ENCODE data around the gene ALLC.

ALLC gene

GRCh38 chr2:3625186-3625585 is 32.8 kb upstream of the ALLC start:
- TF ChIP-seq SIN3A (IDR thresholded peaks at IDR 0.05; ENCODE audit: borderline replicate concordance, insufficient read depth, low read length) (no peak), REST (IDR thresholded peaks at IDR 0.05; ENCODE audit: insufficient read depth in 1 of 2, low read depth in 2 of 2, low read length in 2 of 2) (no peak), FOXP2 (optimal IDR thresholded peaks at IDR 0.05; ENCODE audit: borderline replicate concordance, extremely low read depth, extremely low read length, insufficient read depth) (no peak), POLR2AphosphoS5 (IDR thresholded peaks at IDR 0.05; ENCODE audit: low read depth, low read length) (no peak), TAF1 (IDR thresholded peaks at IDR 0.05; ENCODE audit: borderline replicate concordance, insufficient read depth, low read length) (no peak)

GRCh38 chr2:3626118-3626811 is 31.7 kb upstream of the ALLC start:
- no peak for TF ChIP-seq SIN3A (IDR thresholded peaks at IDR 0.05; ENCODE audit: borderline replicate concordance, insufficient read depth, low read length)
- no peak for TF ChIP-seq REST (IDR thresholded peaks at IDR 0.05; ENCODE audit: insufficient read depth in 1 of 2, low read depth in 2 of 2, low read length in 2 of 2)
- no peak for TF ChIP-seq TAF1 (IDR thresholded peaks at IDR 0.05; ENCODE audit: borderline replicate concordance, insufficient read depth, low read length)
- no peak for TF ChIP-seq FOXP2 (optimal IDR thresholded peaks at IDR 0.05; ENCODE audit: borderline replicate concordance, extremely low read depth, extremely low read length, insufficient read depth)
- TF ChIP-seq POLR2AphosphoS5 (IDR thresholded peaks at IDR 0.05; ENCODE audit: low read depth, low read length) = no peak

GRCh38 chr2:3626812-3627499 is 31.0 kb upstream of the ALLC start:
- TF ChIP-seq POLR2AphosphoS5 (IDR thresholded peaks at IDR 0.05; ENCODE audit: low read depth, low read length) (no peak), TAF1 (IDR thresholded peaks at IDR 0.05; ENCODE audit: borderline replicate concordance, insufficient read depth, low read length) (no peak), SIN3A (IDR thresholded peaks at IDR 0.05; ENCODE audit: borderline replicate concordance, insufficient read depth, low read length) (no peak), REST (IDR thresholded peaks at IDR 0.05; ENCODE audit: insufficient read depth in 1 of 2, low read depth in 2 of 2, low read length in 2 of 2) (no peak), FOXP2 (optimal IDR thresholded peaks at IDR 0.05; ENCODE audit: borderline replicate concordance, extremely low read depth, extremely low read length, insufficient read depth) (no peak)

DNA sequence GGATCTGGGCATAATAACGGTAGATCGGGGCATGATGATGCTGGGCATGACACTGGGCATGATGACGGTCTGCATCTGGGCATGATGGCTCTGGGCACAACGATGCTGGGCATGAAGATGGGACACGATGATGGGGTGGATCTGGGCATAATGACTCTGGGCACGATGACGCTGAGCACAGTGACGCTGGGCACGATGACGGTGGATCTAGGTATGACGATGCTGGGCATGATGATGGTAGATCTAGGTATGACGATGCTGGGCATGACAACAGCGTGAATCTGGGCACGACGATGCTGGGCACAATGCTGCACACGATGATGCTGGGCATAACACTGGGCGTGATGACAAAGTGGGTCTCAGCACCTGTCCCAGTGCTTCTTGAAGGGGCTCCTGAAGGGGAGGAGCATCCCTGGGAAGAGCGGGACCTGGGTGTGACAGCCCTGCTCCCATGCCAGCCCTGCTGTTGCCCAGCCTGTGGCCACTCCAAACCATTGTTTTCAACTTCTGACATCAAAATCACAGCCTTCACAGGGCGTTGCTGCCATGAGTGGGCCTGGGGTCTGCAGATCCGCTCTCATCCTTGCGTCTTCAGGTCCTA is 30.4 kb upstream of the ALLC start:
- no peak for TF ChIP-seq POLR2AphosphoS5 (IDR thresholded peaks at IDR 0.05; ENCODE audit: low read depth, low read length)
- no peak for TF ChIP-seq FOXP2 (optimal IDR thresholded peaks at IDR 0.05; ENCODE audit: borderline replicate concordance, extremely low read depth, extremely low read length, insufficient read depth)
- no peak for TF ChIP-seq TAF1 (IDR thresholded peaks at IDR 0.05; ENCODE audit: borderline replicate concordance, insufficient read depth, low read length)
- no peak for TF ChIP-seq SIN3A (IDR thresholded peaks at IDR 0.05; ENCODE audit: borderline replicate concordance, insufficient read depth, low read length)
- TF ChIP-seq REST (IDR thresholded peaks at IDR 0.05; ENCODE audit: insufficient read depth in 1 of 2, low read depth in 2 of 2, low read length in 2 of 2) = no peak
